WTC11 (cell line): ENCODE results near the gene IRS1.

Experiments used
- ATF3 ChIP-seq: sonication (generic); formaldehyde crosslinking; conservative IDR thresholded peaks from 2 replicates; pipeline ENCODE4 v1.8.1; 2022; ENCODE audit warnings: mild to moderate bottlenecking, missing genetic modification reagents
- CTCF ChIP-seq: fragments of 200-600 bp; IDR thresholded peaks from 2 replicates; pipeline ENCODE4 v1.8.0; 2022; ENCODE audit warnings: antibody characterized with exemption
- MXD4 ChIP-seq: fragments of 250-450 bp; sonication (Bioruptor Pico); IDR thresholded peaks from 2 replicates; pipeline ENCODE4 v1.8.0; 2021; ENCODE audit warnings: mild to moderate bottlenecking, moderate library complexity, borderline replicate concordance
- MYBL2 ChIP-seq: sonication (generic); formaldehyde crosslinking; IDR thresholded peaks from 2 replicates; pipeline ENCODE4 v1.8.1; 2023; ENCODE audit warnings: mild to moderate bottlenecking, moderate library complexity, missing genetic modification reagents
- USF1 ChIP-seq: sonication (generic); formaldehyde crosslinking; IDR thresholded peaks from 2 replicates; pipeline ENCODE4 v1.8.0; 2022; ENCODE audit warnings: mild to moderate bottlenecking, missing genetic modification reagents
- ZNF232 ChIP-seq: sonication (generic); formaldehyde crosslinking; IDR thresholded peaks from 2 replicates; pipeline ENCODE4 v1.8.0; 2022; ENCODE audit warnings: mild to moderate bottlenecking, missing genetic modification reagents

GRCh38 chr2:226730481-226730880 lies 69.1 kb downstream of the IRS1 start:
- TF ChIP-seq CTCF = no peak
- no peak for TF ChIP-seq ZNF232 (CRISPR knock-in tag)
- TF ChIP-seq USF1 (CRISPR knock-in tag) = no peak
- TF ChIP-seq MYBL2 = no peak
- TF ChIP-seq ATF3 (CRISPR knock-in tag) = no peak
- no peak for TF ChIP-seq MXD4 (CRISPR knock-in tag)
